IPS-18a (cell line): ENCODE measurements around the gene TMEM219.
"Not testable (repeated sequence)": the region's sequence is repeated elsewhere in the genome, so short reads cannot be mapped to it uniquely, and the experiment has no call there.

Experiments
- H3K27ac ChIP-seq: one replicate; pipeline ENCODE4 v1.5.1; 2013; ENCODE audit warnings: low read length
- H3K27me3 ChIP-seq: one replicate; pipeline ENCODE4 v1.6.1; 2013; ENCODE audit warnings: mild to moderate bottlenecking, low read length; ENCODE audit not compliant: control insufficient read depth, insufficient read depth
- H3K36me3 ChIP-seq: one replicate; pipeline ENCODE4 v1.6.1; 2013; ENCODE audit warnings: low read depth, low read length; ENCODE audit not compliant: control insufficient read depth
- H3K4me1 ChIP-seq: one replicate; pipeline ENCODE4 v1.6.1; 2013; ENCODE audit warnings: low read depth, low read length; ENCODE audit not compliant: control insufficient read depth
- H3K4me3 ChIP-seq: one replicate; pipeline ENCODE4 v1.5.1; 2013; ENCODE audit warnings: low read length
- H3K9ac ChIP-seq: one replicate; pipeline ENCODE4 v1.6.1; 2013; ENCODE audit warnings: mild to moderate bottlenecking, low read length, moderate library complexity
- H3K9me3 ChIP-seq: one replicate; pipeline ENCODE4 v1.6.1; 2013; ENCODE audit warnings: low read depth, low read length; ENCODE audit not compliant: control insufficient read depth

TMEM219 gene

DNA sequence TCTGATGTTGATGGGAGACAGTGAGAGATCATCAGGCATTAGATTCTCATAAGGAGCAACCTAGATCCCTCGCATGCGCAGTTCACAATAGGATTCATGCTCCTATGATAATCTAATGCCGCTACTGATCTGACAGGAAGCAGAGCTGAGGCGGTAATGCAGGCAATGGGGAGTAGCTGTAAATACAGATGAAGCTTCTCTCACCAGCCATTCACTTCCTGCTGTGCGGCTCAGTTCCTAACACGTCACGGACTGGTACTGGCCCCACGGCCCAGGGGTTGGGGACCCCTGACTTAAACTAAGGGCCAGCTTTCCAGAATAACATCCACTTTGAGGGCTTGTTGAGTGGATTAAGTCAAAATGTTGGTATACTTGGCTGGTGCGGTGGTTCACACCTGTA lies 2.6 kb upstream of the TMEM219 start:
- Histone ChIP-seq H3K4me3 (no peak overlapping the region), H3K36me3 (no peaks in the 10 kb centered on the region), H3K9me3 (no peaks in the 10 kb centered on the region), H3K27ac (no peak overlapping the region), H3K9ac (no peak overlapping the region), H3K27me3 (no peaks in the 10 kb centered on the region), H3K4me1 (no peaks in the 10 kb centered on the region)

DNA sequence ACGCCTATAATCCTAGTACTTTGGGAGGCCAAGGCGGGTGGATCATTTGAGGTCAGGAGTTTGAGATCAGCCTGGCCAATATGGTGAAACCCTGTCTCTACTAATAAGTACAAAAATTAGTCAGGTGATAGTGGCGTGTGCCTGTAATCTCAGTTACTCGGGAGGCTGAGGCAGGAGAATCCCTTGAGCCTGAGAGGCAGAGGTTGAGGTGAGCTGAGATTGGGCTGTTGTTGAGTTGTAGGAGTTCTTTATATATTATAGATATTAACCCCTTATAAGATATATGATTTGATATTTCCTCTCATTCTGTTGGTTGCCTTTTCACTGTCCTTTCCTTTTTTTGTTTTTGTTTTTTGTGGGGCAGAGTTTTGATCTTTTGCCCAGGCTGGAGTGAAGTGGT lies 2.1 kb upstream of the TMEM219 start:
- H3K4me3 ChIP-seq, H3K36me3 ChIP-seq, H3K27me3 ChIP-seq, H3K27ac ChIP-seq, H3K9me3 ChIP-seq, H3K4me1 ChIP-seq, H3K9ac ChIP-seq: not testable (repeated sequence)

DNA sequence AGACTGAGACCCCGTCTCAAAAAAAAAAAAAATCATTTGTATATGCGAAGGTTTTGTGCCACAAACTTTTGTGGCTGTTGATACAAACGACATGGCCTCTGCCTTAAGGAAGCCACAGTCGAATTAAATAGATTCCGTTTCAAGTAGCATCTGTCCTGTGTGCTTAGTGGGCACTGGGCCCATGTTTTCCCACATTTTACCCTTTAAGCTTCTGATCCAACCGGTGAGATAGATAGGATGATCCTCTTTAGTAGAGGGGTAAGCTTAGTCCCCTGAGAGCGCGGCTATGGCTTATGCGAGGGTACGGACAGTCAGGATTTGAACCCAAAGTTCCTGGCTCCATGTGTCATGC lies 776 bp upstream of the TMEM219 start:
- Histone ChIP-seq H3K4me3 (peak overlapping the region; percentile 76), H3K27ac (no peak overlapping the region), H3K9ac (peak overlapping the region; percentile 65)

DNA sequence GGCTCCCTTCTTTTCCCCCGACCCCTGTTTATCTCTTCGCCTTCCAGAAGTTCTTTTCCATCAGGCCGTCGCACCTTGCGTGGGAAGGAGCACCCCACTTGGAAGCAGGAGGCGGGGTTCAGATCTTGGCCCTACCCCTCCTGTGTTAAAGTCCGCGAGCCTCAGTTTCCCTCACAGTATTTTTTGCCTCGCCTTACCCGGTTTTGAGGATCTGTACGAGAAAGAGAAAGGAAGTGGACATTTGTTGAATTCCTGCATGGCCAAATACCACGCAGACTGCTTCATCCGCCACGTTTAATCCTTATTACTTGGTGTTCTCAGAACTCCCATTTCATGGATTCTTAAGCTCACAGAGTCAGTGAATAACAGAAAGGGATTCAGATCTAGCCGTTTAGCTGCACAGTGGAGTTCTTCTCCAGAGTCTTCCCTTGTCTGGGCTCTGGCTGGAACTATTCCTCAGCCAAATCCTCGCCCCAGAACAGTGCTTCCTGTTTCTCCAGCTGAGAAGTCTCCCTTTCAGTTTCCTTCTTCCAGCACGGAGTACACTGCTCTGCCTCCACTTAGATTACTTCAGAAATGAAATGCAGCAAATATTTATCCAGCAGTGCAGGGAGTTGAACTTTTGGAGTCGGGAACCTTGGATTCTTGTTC lies 590 bp downstream of the TMEM219 start:
- H3K27me3 ChIP-seq, result no peaks in the 10 kb centered on the region
- H3K9me3 ChIP-seq, result no peaks in the 10 kb centered on the region
- H3K9ac ChIP-seq, result peak overlapping the region; percentile 24
- H3K4me3 ChIP-seq, result peak overlapping the region; percentile 76
- no peaks in the 10 kb centered on the region for H3K36me3 ChIP-seq
- H3K4me1 ChIP-seq, result no peaks in the 10 kb centered on the region
- H3K27ac ChIP-seq, result no peak overlapping the region

More for the DNA sequence above, 776 bp upstream of the TMEM219 start:
- H3K4me1 ChIP-seq, result no peaks in the 10 kb centered on the region
- no peaks in the 10 kb centered on the region for H3K36me3 ChIP-seq
- H3K27me3 ChIP-seq, result no peaks in the 10 kb centered on the region
- H3K9me3 ChIP-seq, result no peaks in the 10 kb centered on the region

DNA sequence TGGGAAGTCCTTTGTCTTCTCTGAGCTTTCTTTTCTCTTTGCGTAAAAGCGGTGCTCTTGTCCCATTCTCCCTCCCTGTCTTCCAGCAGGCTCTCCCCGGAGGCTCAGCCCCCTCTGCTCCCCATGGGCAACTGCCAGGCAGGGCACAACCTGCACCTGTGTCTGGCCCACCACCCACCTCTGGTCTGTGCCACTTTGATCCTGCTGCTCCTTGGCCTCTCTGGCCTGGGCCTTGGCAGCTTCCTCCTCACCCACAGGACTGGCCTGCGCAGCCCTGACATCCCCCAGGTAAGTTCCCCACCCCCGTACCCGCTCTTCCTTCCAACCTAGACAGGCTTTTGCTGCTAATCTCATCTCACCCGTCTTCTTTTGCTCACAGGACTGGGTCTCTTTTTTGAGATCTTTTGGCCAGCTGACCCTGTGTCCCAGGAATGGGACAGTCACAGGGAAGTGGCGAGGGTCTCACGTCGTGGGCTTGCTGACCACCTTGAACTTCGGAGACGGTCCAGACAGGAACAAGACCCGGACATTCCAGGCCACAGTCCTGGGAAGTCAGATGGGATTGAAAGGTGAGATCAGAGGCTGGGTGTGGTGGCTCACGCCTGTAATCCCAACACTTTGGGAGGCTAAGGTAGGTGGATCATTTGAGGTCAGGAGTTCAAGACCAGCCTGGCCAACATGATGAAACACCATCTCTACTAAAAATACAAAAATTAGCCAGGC lies 1.3 kb downstream of the TMEM219 start:
- no peak overlapping the region for H3K27ac ChIP-seq
- no peaks in the 10 kb centered on the region for H3K36me3 ChIP-seq
- H3K9ac ChIP-seq, result no peak overlapping the region
- no peaks in the 10 kb centered on the region for H3K9me3 ChIP-seq
- H3K4me3 ChIP-seq, result no peak overlapping the region
- no peaks in the 10 kb centered on the region for H3K4me1 ChIP-seq
- H3K27me3 ChIP-seq, result no peaks in the 10 kb centered on the region

DNA sequence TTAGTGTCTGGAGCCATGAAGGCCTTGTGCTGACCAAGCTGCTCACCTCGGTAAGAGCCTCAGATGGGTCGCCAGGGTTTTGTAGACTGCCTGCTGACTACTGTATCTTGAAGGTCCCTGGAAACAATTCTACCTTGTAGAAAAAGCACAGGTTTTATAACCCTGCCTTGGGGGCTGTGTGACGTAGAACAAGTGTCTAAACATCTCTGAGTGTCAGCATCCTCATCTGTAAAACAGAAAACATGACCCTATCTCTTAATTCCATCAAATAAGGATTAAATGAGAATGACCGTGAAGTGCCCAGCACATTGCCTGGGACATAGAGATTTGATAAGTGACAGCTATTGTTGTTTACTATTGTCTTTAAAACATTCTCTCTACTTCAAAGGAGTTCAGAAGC lies 6.3 kb downstream of the TMEM219 start:
- Histone ChIP-seq H3K27me3 (peaks cover 14% of the 10 kb centered on the region), H3K27ac (no peak overlapping the region), H3K4me1 (no peaks in the 10 kb centered on the region), H3K4me3 (no peak overlapping the region), H3K36me3 (peaks cover 3% of the 10 kb centered on the region), H3K9ac (no peak overlapping the region), H3K9me3 (peaks cover 6% of the 10 kb centered on the region)

DNA sequence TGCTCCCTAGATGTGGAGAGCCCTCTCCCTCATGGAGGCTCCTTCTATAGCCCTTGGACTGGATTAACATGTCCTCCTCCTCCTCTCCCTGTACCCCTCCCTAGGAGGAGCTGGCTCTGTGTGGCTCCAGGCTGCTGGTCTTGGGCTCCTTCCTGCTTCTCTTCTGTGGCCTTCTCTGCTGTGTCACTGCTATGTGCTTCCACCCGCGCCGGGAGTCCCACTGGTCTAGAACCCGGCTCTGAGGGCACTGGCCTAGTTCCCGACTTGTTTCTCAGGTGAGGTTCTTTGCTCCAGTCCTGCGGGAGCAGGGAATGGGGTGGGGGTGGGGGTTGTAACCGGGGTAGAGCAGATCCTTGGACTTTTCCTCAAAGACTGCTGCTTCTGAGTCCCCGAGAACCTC lies 9.4 kb downstream of the TMEM219 start:
- Histone ChIP-seq H3K27ac (no peak overlapping the region), H3K9ac (no peak overlapping the region), H3K4me1 (peaks cover 16% of the 10 kb centered on the region), H3K9me3 (peaks cover 6% of the 10 kb centered on the region), H3K4me3 (no peak overlapping the region), H3K36me3 (peaks cover 3% of the 10 kb centered on the region), H3K27me3 (peaks cover 14% of the 10 kb centered on the region)

DNA sequence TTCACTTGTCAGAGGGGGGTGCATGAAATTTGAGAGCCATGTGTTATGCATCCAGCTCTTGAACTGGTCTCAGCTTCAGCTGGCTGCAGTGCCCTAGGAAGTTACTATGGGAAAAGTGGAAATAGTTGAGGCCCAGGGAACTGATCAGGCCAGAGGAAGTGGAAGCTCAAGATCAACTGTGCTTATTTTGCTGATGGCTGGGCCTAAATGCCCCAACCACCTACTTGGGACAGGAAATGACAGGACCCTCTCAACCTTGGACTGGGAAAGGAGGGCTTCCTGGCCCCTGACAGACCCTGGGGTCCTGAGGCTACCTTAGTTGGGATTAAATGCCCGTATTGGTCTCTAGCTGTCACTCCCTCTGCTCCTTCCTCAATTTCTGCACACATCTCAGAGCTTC lies 10.6 kb downstream of the TMEM219 start:
- peaks cover 6% of the 10 kb centered on the region for H3K9me3 ChIP-seq
- peaks cover 3% of the 10 kb centered on the region for H3K36me3 ChIP-seq
- peaks cover 14% of the 10 kb centered on the region for H3K27me3 ChIP-seq
- H3K27ac ChIP-seq, result no peak overlapping the region
- H3K9ac ChIP-seq, result no peak overlapping the region
- H3K4me3 ChIP-seq, result no peak overlapping the region
- peaks cover 23% of the 10 kb centered on the region for H3K4me1 ChIP-seq

DNA sequence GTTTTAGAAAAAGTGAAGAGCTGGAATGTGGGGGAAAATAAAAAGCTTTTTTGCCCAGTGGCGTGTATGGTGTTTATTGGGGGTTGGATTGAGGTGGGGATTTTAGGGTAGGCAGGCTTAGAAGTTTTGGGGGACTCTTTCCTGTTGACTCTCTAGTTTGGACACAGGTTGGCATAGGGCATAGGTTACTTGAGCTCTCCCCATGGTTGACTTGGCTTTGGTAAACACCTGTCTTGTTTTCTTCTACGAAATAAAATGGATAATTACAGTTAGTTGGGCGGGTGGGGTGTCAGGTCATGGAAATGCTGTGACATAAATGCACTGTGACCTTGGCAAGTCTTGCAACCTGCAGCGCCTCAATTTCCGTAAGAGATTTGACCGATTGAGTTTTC lies 11.1 kb downstream of the TMEM219 start:
- H3K4me3 ChIP-seq, result no peak overlapping the region
- peaks cover 7% of the 10 kb centered on the region for H3K36me3 ChIP-seq
- H3K9ac ChIP-seq, result no peak overlapping the region
- peaks cover 6% of the 10 kb centered on the region for H3K9me3 ChIP-seq
- H3K4me1 ChIP-seq, result peaks cover 23% of the 10 kb centered on the region
- H3K27ac ChIP-seq, result no peak overlapping the region
- H3K27me3 ChIP-seq, result peaks cover 14% of the 10 kb centered on the region

DNA sequence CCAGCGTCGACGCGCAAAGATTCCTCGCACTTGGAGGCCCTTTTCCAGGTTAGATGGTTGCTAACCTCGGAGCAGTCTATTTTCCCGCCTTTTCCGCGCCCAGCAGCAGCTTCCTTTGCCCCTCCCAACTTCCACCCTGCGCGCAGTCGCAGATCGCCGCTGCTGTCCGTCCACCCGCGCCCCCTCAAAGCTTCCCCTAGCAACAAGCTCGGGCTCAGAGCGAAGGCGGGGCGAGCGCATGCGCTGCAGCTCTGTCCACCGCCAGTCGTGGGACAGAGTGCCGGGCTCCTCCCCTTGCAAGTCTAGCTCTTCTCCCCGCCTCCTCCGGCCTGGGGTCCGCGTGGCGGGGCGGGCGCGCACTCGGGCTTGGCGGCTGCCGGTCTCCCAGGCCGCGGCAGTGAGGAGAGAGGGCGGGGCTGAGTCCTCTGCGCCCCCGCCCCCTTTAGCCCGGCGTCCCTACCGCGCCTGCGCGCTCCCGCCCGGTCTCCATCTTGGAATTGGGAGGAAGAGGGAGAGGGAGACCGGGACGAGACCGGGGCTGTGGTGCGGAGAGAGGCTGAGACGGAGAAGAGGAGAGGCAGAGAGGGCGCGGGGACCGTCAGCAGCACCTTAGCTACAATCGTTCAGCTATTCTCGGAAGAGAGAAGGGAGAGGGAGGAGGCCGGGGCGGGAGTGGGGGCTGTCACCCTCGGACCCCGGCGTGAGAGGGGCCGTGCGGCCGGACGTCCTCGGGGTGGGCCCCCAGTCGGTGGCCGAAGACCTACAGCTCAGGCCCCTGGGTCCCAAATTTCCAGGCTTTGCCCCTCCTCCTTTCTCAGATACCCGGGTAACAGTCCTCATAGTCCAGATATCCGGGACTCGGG lies 11.7 kb downstream of the TMEM219 start, which contains the start of gene TAOK2:
TAOK2 (plus strand) TSS at position 485 of the 863 bp plus-strand sequence. CDS start 3,905 bp downstream, outside the sequence.
- H3K27ac ChIP-seq, result no peak within 1 kb of the TSS
- peaks cover 6% of the 10 kb centered on the region for H3K9me3 ChIP-seq
- peaks cover 14% of the 10 kb centered on the region for H3K27me3 ChIP-seq
- H3K9ac ChIP-seq, result peak within 1 kb of the TSS; percentile 75
- peaks cover 23% of the 10 kb centered on the region for H3K4me1 ChIP-seq
- H3K4me3 ChIP-seq, result peak within 1 kb of the TSS; percentile 91
- H3K36me3 ChIP-seq, result peaks cover 10% of the 10 kb centered on the region

DNA sequence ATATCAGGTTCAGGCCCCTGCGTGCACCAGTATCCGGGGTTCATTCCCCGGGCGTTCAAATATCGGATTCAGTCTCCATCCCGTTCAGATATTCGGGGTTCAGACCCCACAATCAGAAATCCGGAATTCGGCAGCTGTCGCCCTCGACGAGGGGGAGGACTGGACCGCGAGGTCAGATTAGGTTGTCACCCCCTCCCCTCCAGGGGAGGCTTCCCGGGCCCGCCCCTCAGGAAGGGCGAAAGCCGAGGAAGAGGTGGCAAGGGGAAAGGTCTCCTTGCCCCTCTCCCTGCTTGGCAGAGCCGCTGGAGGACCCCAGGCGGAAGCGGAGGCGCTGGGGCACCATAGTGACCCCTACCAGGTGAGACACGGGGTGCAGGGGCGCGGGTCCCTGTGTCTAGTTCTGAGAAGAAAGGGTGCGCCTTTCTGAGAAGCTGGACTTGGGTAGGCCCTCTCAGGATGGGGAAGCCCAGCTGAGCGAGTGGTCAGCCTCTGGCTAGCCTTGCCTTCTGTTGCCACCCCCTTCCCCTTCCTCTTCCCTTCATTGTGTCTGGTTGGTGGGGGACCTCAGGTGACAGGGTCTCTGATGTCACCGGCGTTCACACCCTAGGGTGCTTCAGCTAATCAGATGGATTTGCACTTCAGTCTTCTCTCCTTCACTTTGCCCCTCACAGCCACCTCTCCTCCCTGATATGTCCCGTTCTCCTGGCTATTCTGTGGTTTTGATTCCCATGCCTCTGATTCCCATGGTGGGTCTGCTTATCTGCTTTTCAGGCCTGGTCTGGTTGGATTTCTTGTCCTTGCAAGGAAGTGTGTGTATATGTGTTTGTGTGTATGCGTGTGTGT lies 12.6 kb downstream of the TMEM219 start:
- H3K27ac ChIP-seq, result no peak overlapping the region
- peaks cover 23% of the 10 kb centered on the region for H3K4me1 ChIP-seq
- H3K27me3 ChIP-seq, result peaks cover 14% of the 10 kb centered on the region
- H3K4me3 ChIP-seq, result peak overlapping the region; percentile 91
- peaks cover 19% of the 10 kb centered on the region for H3K36me3 ChIP-seq
- peaks cover 6% of the 10 kb centered on the region for H3K9me3 ChIP-seq
- H3K9ac ChIP-seq, result peak overlapping the region; percentile 75
